ENCODE results near the gene FMN1.

Gene FMN1

GRCh38 chr15:33197636-33198035 is 3.1 kb upstream of the FMN1 start:
- DNase-seq, result no peak

- no peak for DNase-seq
Measured at GRCh38 chr15:33194237-33194636, 277 bp downstream of the FMN1 start.

- no peak for DNase-seq
Measured at GRCh38 chr15:33191591-33191990, 2.9 kb downstream of the FMN1 start.

GRCh38 chr15:33190539-33190938 is 4.0 kb downstream of the FMN1 start:
- DNase-seq, result no peak

GRCh38 chr15:33188641-33189257 is 5.8 kb downstream of the FMN1 start:
- no peak for DNase-seq

- DNase-seq, result no peak
Measured at GRCh38 chr15:33188159-33188558, 6.4 kb downstream of the FMN1 start.

- no peak for DNase-seq
Measured at GRCh38 chr15:33183334-33183733, 11.2 kb downstream of the FMN1 start.

- no peak for DNase-seq
Measured at GRCh38 chr15:33182926-33183325, 11.6 kb downstream of the FMN1 start.

- DNase-seq, result no peak
Measured at GRCh38 chr15:33182278-33182905, 12.1 kb downstream of the FMN1 start.

GRCh38 chr15:33179874-33180273 is 14.6 kb downstream of the FMN1 start:
- DNase-seq, result no peak

- DNase-seq, result no peak
Measured at GRCh38 chr15:33171202-33171601, 23.3 kb downstream of the FMN1 start.

GRCh38 chr15:33169625-33170024 is 24.9 kb downstream of the FMN1 start:
- DNase-seq, result no peak

- no peak for DNase-seq
Measured at GRCh38 chr15:33168444-33168843, 26.1 kb downstream of the FMN1 start.

GRCh38 chr15:33163816-33164215 is 30.7 kb downstream of the FMN1 start:
- no peak for DNase-seq

GRCh38 chr15:33161209-33161608 is 33.3 kb downstream of the FMN1 start:
- DNase-seq, result no peak

GRCh38 chr15:33160581-33161165 is 33.8 kb downstream of the FMN1 start:
- no peak for DNase-seq

GRCh38 chr15:33159726-33160453 is 34.6 kb downstream of the FMN1 start:
- no peak for DNase-seq

GRCh38 chr15:33158366-33158765 is 36.1 kb downstream of the FMN1 start:
- no peak for DNase-seq

GRCh38 chr15:33157371-33158037 is 37.0 kb downstream of the FMN1 start:
- DNase-seq, result no peak

- DNase-seq, result no peak
Measured at GRCh38 chr15:33155691-33156420, 38.7 kb downstream of the FMN1 start.

- no peak for DNase-seq
Measured at GRCh38 chr15:33154351-33155166, 40.0 kb downstream of the FMN1 start.

- DNase-seq, result no peak
Measured at GRCh38 chr15:33153548-33153947, 41.0 kb downstream of the FMN1 start.

Measured in NCI-H146 (cell line).